Measurements from ENCODE around the gene HOXB2. TPM values are rescaled to one million over a fixed set of nuclear protein-coding genes. Genes with fewer than 3 reads are reported as not detected.
A peak's percentile ranks its signal among the peaks of the same experiment; 100 is the strongest.

The HOXB2 gene
- total RNA-seq, 1 experiment from 2014 or later = 3.7 TPM

DNA sequence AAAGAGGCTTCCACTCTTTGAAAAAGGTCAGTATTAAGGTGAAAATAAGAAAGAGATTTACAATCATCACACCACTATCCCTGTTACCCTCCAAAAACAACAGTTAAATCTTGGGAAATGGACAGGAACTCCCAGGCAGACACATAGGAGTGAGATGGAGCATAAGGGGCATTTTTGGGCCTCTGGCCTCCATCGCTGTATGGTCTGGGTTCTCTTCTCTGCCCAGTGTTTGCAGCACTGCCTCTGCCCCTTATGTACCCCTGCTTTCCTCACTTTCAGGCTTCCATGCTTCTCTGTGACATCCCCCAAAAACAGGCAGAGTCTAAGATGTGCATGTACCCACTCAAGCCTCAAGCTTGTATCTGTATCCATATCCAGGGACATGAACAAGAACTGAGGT lies 630 bp upstream of the HOXB2 start (continued):
- TF ChIP-seq, protein P1, sequence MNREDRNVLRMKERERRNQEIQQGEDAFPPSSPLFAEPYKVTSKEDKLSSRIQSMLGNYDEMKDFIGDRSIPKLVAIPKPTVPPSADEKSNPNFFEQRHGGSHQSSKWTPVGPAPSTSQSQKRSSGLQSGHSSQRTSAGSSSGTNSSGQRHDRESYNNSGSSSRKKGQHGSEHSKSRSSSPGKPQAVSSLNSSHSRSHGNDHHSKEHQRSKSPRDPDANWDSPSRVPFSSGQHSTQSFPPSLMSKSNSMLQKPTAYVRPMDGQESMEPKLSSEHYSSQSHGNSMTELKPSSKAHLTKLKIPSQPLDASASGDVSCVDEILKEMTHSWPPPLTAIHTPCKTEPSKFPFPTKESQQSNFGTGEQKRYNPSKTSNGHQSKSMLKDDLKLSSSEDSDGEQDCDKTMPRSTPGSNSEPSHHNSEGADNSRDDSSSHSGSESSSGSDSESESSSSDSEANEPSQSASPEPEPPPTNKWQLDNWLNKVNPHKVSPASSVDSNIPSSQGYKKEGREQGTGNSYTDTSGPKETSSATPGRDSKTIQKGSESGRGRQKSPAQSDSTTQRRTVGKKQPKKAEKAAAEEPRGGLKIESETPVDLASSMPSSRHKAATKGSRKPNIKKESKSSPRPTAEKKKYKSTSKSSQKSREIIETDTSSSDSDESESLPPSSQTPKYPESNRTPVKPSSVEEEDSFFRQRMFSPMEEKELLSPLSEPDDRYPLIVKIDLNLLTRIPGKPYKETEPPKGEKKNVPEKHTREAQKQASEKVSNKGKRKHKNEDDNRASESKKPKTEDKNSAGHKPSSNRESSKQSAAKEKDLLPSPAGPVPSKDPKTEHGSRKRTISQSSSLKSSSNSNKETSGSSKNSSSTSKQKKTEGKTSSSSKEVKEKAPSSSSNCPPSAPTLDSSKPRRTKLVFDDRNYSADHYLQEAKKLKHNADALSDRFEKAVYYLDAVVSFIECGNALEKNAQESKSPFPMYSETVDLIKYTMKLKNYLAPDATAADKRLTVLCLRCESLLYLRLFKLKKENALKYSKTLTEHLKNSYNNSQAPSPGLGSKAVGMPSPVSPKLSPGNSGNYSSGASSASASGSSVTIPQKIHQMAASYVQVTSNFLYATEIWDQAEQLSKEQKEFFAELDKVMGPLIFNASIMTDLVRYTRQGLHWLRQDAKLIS (CRISPR knock-in tag; IDR thresholded peaks at IDR 0.05; ENCODE audit: borderline replicate concordance) = no peak
- no peak for TF ChIP-seq TEAD1 (CRISPR knock-in tag; IDR thresholded peaks at IDR 0.05)
- no peak for TF ChIP-seq SP1 (CRISPR knock-in tag; conservative IDR thresholded peaks at IDR 0.05)
- TF ChIP-seq, protein P2, sequence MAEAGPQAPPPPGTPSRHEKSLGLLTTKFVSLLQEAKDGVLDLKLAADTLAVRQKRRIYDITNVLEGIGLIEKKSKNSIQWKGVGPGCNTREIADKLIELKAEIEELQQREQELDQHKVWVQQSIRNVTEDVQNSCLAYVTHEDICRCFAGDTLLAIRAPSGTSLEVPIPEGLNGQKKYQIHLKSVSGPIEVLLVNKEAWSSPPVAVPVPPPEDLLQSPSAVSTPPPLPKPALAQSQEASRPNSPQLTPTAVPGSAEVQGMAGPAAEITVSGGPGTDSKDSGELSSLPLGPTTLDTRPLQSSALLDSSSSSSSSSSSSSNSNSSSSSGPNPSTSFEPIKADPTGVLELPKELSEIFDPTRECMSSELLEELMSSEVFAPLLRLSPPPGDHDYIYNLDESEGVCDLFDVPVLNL (CRISPR knock-in tag; IDR thresholded peaks at IDR 0.05; ENCODE audit: borderline replicate concordance, low read depth) = no peak
- TF ChIP-seq ZNF138 (CRISPR knock-in tag; conservative IDR thresholded peaks at IDR 0.05) = no peak

DNA sequence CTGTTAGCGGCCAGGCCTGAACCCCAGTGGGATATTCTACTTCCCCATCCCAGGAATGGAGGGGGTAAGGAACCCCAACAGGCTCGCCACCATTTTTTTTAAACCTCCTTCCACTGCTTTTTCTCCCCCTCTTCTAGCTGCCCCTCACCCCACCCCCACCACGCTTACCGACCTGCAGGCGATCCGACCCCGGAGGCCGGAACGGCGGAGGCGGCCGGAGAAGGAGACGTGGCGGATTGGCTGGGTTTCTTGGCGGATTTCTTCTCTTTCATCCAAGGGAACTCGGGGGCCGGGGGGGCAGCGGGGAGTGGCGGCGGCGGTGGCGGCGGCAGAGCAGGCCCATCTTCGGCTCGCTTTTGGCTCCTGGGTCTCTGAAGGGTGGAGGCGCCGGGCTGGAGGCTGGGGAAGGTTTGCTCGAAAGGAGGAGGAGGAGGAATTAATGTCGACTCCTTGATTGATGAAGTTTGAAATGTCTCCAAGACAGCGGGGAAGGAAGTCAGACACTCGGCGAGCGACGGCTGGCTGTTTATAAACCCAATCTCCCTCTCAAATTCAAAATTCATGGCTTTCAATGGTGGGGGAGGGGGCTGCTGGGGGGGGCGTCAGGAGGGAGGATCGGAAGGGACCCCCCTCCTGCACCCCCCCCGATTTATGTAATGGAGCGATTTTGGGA lies 424 bp downstream of the HOXB2 start:
- H3K27me3 Mint-ChIP-seq (ENCODE audit: low read depth) = peaks cover 99% of the 10 kb centered on the region; the same call in 1 of the 2 replicates
- TF ChIP-seq ATF1 (CRISPR knock-in tag; IDR thresholded peaks at IDR 0.05) = no peak
- peak overlapping the region; percentile 69 for H3K4me3 Mint-ChIP-seq
- ChIA-PET POLR2A (no interaction called here), CTCF (interaction anchor here (0.5 to 0.9 kb wide), 2 partner anchors 19 to 28 kb away, joined by 3 read pairs; no protein-coding TSS in a partner anchor)
- H3K4me1 Mint-ChIP-seq = peaks cover 78% of the 10 kb centered on the region
- no peaks in the 10 kb centered on the region for H3K36me3 Mint-ChIP-seq
- DNase-seq (ENCODE audit: low spot score) = peak; percentile 70
- no peak for ATAC-seq
- H3K9me3 Mint-ChIP-seq = no peaks in the 10 kb centered on the region
- H3K27ac Mint-ChIP-seq = no peak overlapping the region

DNA sequence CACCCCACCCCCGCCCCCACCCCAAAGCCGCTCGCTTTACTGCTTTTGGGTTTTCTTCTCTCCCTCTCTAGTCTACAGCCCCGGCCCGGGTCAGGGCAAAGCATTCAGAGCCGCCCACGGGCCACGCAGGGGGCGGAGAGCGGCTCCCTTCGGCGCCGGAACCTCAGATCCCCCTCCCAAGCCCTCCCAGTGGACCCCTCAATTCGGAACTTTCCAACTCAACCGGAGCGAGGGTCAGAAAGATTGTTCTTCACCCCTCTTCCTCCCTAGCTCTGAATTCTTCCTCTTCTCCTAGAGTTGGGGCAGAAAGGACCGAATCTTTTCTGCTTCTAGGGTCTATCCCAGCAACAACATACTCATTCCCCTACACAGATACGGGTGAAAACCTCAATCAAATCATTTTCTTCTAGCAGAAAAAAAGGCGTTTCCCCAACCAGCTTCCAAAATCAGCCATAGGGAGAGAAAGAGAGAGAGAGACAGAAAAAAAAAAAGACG lies 1.0 kb downstream of the HOXB2 start:
- ChIA-PET POLR2A (no interaction called here), CTCF (interaction anchor here (0.9 kb wide), 1 partner anchor 19 kb away, joined by 3 read pairs; no protein-coding TSS in a partner anchor)
- H3K4me3 Mint-ChIP-seq = peak overlapping the region; percentile 69
- peaks cover 99% of the 10 kb centered on the region; the same call in 1 of the 2 replicates for H3K27me3 Mint-ChIP-seq (ENCODE audit: low read depth)
- DNase-seq (ENCODE audit: low spot score) (no peak), ATAC-seq (no peak)
- H3K36me3 Mint-ChIP-seq = no peaks in the 10 kb centered on the region
- TF ChIP-seq NR1H2 (CRISPR knock-in tag; IDR thresholded peaks at IDR 0.05) (no peak), ZNF416 (CRISPR knock-in tag; IDR thresholded peaks at IDR 0.05) (no peak), NFYB (CRISPR knock-in tag; conservative IDR thresholded peaks at IDR 0.05; ENCODE audit: low read depth) (no peak), EMX1 (CRISPR knock-in tag; IDR thresholded peaks at IDR 0.05) (no peak), ZNF121 (CRISPR knock-in tag; IDR thresholded peaks at IDR 0.05) (no peak), SP1 (CRISPR knock-in tag; conservative IDR thresholded peaks at IDR 0.05) (no peak), ZNF219 (CRISPR knock-in tag; IDR thresholded peaks at IDR 0.05; ENCODE audit: borderline replicate concordance) (no peak), GTF2I (CRISPR knock-in tag; conservative IDR thresholded peaks at IDR 0.05) (no peak), CBFB (CRISPR knock-in tag; IDR thresholded peaks at IDR 0.05; ENCODE audit: low read depth) (no peak), SMAD3 (CRISPR knock-in tag; IDR thresholded peaks at IDR 0.05; ENCODE audit: borderline replicate concordance) (no peak)
- TF ChIP-seq, protein P3, sequence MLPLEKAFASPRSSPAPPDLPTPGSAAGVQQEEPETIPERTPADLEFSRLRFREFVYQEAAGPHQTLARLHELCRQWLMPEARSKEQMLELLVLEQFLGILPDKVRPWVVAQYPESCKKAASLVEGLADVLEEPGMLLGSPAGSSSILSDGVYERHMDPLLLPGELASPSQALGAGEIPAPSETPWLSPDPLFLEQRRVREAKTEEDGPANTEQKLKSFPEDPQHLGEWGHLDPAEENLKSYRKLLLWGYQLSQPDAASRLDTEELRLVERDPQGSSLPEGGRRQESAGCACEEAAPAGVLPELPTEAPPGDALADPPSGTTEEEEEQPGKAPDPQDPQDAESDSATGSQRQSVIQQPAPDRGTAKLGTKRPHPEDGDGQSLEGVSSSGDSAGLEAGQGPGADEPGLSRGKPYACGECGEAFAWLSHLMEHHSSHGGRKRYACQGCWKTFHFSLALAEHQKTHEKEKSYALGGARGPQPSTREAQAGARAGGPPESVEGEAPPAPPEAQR (CRISPR knock-in tag; IDR thresholded peaks at IDR 0.05) = no peak
- TF ChIP-seq, protein P2 (CRISPR knock-in tag; IDR thresholded peaks at IDR 0.05; ENCODE audit: borderline replicate concordance, low read depth) = no peak
- peaks cover 73% of the 10 kb centered on the region for H3K4me1 Mint-ChIP-seq
- H3K9me3 Mint-ChIP-seq = no peaks in the 10 kb centered on the region
- no peak overlapping the region for H3K27ac Mint-ChIP-seq

Data from WTC11 (cell line).